ENCODE measurements around the gene PDZRN4. TPM values are rescaled to one million over a fixed set of nuclear protein-coding genes. Genes with fewer than 3 reads are reported as not detected.

PDZRN4 gene
- total and polyA plus RNA-seq, 10 donors, result 0.07 to 0.77 (median 0.29) TPM; not detected in 2

GRCh38 chr12:41520869-41521268, 332.7 kb downstream of the PDZRN4 start:
- TF ChIP-seq POLR2A (IDR thresholded peaks at IDR 0.05) (no peak), CTCF (IDR thresholded peaks at IDR 0.05 in 8 of 11, conservative IDR thresholded peaks at IDR 0.05 in 3 of 11) (no peak), POLR2AphosphoS5 (IDR thresholded peaks at IDR 0.05) (no peak)
- DNase-seq, result no peak
- intact Hi-C loops (cut with DNase I; ENCODE audit: low total_unique reads), result no loop called here
- Histone ChIP-seq H3K27me3 (replicated peaks in 1 of 7) (no peaks in the 10 kb centered on the region), H3K9me3 (no peaks in the 10 kb centered on the region), H3K4me1 (peaks cover 4 to 15% (median 12%) of the 10 kb centered on the region in 6 donors), H3K27ac (no peak overlapping the region), H3K36me3 (no peaks in the 10 kb centered on the region), H3K4me3 (no peak overlapping the region)
- WGBS, 5 donors, result 85 to 91% (median 87%) methylated on average over 3 of the region's 3 CpGs

GRCh38 chr12:41521872-41522379, 333.8 kb downstream of the PDZRN4 start:
- peak overlapping the region in 2 of 8 donors; percentile 11 to 45 for H3K4me3 ChIP-seq

GRCh38 chr12:41527062-41527461, 338.9 kb downstream of the PDZRN4 start:
- 92 to 96% (median 93%) methylated on average over 2 of the region's 2 CpGs for WGBS, 5 donors
- intact Hi-C loops (cut with DNase I; ENCODE audit: low total_unique reads), result no loop called here
- no peak for TF ChIP-seq CTCF (IDR thresholded peaks at IDR 0.05 in 8 of 11, conservative IDR thresholded peaks at IDR 0.05 in 3 of 11)
- TF ChIP-seq POLR2A (IDR thresholded peaks at IDR 0.05), result no peak
- no peak for TF ChIP-seq POLR2AphosphoS5 (IDR thresholded peaks at IDR 0.05)
- Histone ChIP-seq H3K4me3 (no peak overlapping the region), H3K4me1 (peaks cover 0 to 7% (median 5%) of the 10 kb centered on the region in 6 donors), H3K27ac (no peak overlapping the region), H3K27me3 (replicated peaks in 1 of 7) (no peaks in the 10 kb centered on the region), H3K36me3 (no peaks in the 10 kb centered on the region), H3K9me3 (no peaks in the 10 kb centered on the region)
- no peak for DNase-seq

More at GRCh38 chr12:41521872-41522379, 333.8 kb downstream of the PDZRN4 start:
- Histone ChIP-seq H3K9me3 (no peaks in the 10 kb centered on the region), H3K36me3 (no peaks in the 10 kb centered on the region), H3K27me3 (replicated peaks in 1 of 7) (no peaks in the 10 kb centered on the region), H3K4me1 (peaks cover 4 to 15% (median 12%) of the 10 kb centered on the region in 6 donors), H3K27ac (peak overlapping the region; percentile 16 to 63 (median 48))
- TF ChIP-seq POLR2AphosphoS5 (IDR thresholded peaks at IDR 0.05) (no peak), POLR2A (IDR thresholded peaks at IDR 0.05) (no peak), CTCF (IDR thresholded peaks at IDR 0.05 in 8 of 11, conservative IDR thresholded peaks at IDR 0.05 in 3 of 11) (no peak)
- 18 to 59% (median 42%) methylated on average over 1 of the region's 1 CpG for WGBS, 5 donors
- intact Hi-C loops (cut with DNase I; ENCODE audit: low total_unique reads), result no loop called here
- no peak for DNase-seq

GRCh38 chr12:41527534-41528116, 339.5 kb downstream of the PDZRN4 start:
- 70 to 88% (median 83%) methylated on average over 4 of the region's 4 CpGs for WGBS, 5 donors
- TF ChIP-seq POLR2AphosphoS5 (IDR thresholded peaks at IDR 0.05), result no peak
- no peak for TF ChIP-seq POLR2A (IDR thresholded peaks at IDR 0.05)
- no peak for TF ChIP-seq CTCF (IDR thresholded peaks at IDR 0.05 in 8 of 11, conservative IDR thresholded peaks at IDR 0.05 in 3 of 11)
- no peak for DNase-seq

More at GRCh38 chr12:41527534-41528116, 339.5 kb downstream of the PDZRN4 start:
- H3K27ac ChIP-seq, result no peak overlapping the region
- H3K36me3 ChIP-seq, result no peaks in the 10 kb centered on the region
- peaks cover 0 to 1% (median 0%) of the 10 kb centered on the region in 6 donors for H3K4me1 ChIP-seq
- H3K4me3 ChIP-seq, result no peak overlapping the region
- H3K9me3 ChIP-seq, result no peaks in the 10 kb centered on the region
- intact Hi-C loops (cut with DNase I; ENCODE audit: low total_unique reads), result no loop called here
- no peaks in the 10 kb centered on the region for H3K27me3 ChIP-seq (replicated peaks in 1 of 7)

Data from spleen (tissue), 11 donors.